Activated CD8-positive, alpha-beta T cell treated with anti-CD3 and anti-CD28 coated beads for 36 hours (primary cell): Measurements from ENCODE around the gene USP19. TPM values are rescaled to one million over a fixed set of nuclear protein-coding genes. Genes with fewer than 3 reads are reported as not detected.

Experiments
- ATAC-seq: fragments of 200-7000 bp; cut with Tn5 transposase; one replicate; pipeline ENCODE4 v1.10.0; 2021; ENCODE audit warnings: mild to moderate bottlenecking, moderate library complexity
- CTCF ChIA-PET: fragments of 350-600 bp; sonication (Branson Sonifier 250); formaldehyde crosslinking; loops from one replicate; lab custom pipeline; 2021; ENCODE audit warnings: antibody characterized with exemption; lab: Charles Lee
- POLR2A ChIA-PET: fragments of 350-600 bp; sonication (Branson Sonifier 250); formaldehyde crosslinking; loops from one replicate; lab custom pipeline; 2021; ENCODE audit warnings: antibody characterized with exemption; lab: Charles Lee
- DNase-seq: peaks from one replicate; pipeline ENCODE4 v3.0.0-alpha.2; 2020
- H3K27ac Mint-ChIP-seq: one replicate; pipeline ENCODE4 v1.8.0; 2021; ENCODE audit warnings: mild to moderate bottlenecking, mixed read lengths
- H3K27me3 Mint-ChIP-seq: one replicate; pipeline ENCODE4 v1.8.0; 2021; ENCODE audit warnings: mixed read lengths
- H3K36me3 Mint-ChIP-seq: one replicate; pipeline ENCODE4 v1.8.0; 2021; ENCODE audit warnings: low read depth, mixed read lengths
- H3K4me1 Mint-ChIP-seq: one replicate; pipeline ENCODE4 v1.8.0; 2021; ENCODE audit warnings: low read depth, mixed read lengths
- H3K4me3 Mint-ChIP-seq: one replicate; pipeline ENCODE4 v1.8.0; 2021; ENCODE audit warnings: mild to moderate bottlenecking, moderate library complexity, mixed read lengths
- H3K9me3 Mint-ChIP-seq: one replicate; pipeline ENCODE4 v1.8.0; 2021; ENCODE audit warnings: mixed read lengths
- CTCF ChIP-seq: fragments of 200-600 bp; IDR thresholded peaks from one replicate; pipeline ENCODE4 v1.8.0; 2022; ENCODE audit warnings: antibody characterized with exemption, mild to moderate bottlenecking
- intact Hi-C: fragments of 100-400 bp; cut with micrococcal nuclease; formaldehyde crosslinking; loops from one replicate; pipeline ENCODE4 v1.10.0; 2022
- total RNA-seq, 2 experiments: library from RNA; stranded (reverse); gene quantifications; one replicate each; pipeline ENCODE4 v1.2.3, GENCODE V29; 2021

Gene USP19
- total RNA-seq, 2 experiments from 2014 or later = 41.0 to 41.6 TPM

GRCh38 chr3:49133226-49133951 is 12.8 kb upstream of the USP19 start:
- Mint-ChIP-seq H3K27ac (no peak overlapping the region), H3K27me3 (peaks cover 3% of the 10 kb centered on the region), H3K4me1 (no peaks in the 10 kb centered on the region), H3K36me3 (no peaks in the 10 kb centered on the region), H3K4me3 (no peak overlapping the region), H3K9me3 (no peaks in the 10 kb centered on the region)
- POLR2A ChIA-PET = interaction anchor here (0.7 to 1.7 kb wide), 3 partner anchors 9 to 65 kb away, joined by 3 to 6 read pairs (median 4); no protein-coding TSS in a partner anchor
- ATAC-seq (peak; percentile 27), DNase-seq (no peak)
- TF ChIP-seq CTCF = no peak
- CTCF ChIA-PET = interaction anchor here (1.6 kb wide), 1 partner anchor 39 kb away, joined by 3 read pairs; no protein-coding TSS in a partner anchor
- intact Hi-C loops = no loop called here

GRCh38 chr3:49132437-49133225 is 12.0 kb upstream of the USP19 start, which contains the start of gene LAMB2:
Gene LAMB2, minus strand, starts transcription at chr3:49133050. Its CDS starts 183 bp downstream, at chr3:49132867.
- H3K36me3 Mint-ChIP-seq = no peaks in the 10 kb centered on the region
- no peaks in the 10 kb centered on the region for H3K9me3 Mint-ChIP-seq
- peak; percentile 6 for DNase-seq
- TF ChIP-seq CTCF = no peak
- intact Hi-C loops = no loop called here
- H3K4me1 Mint-ChIP-seq = no peaks in the 10 kb centered on the region
- POLR2A ChIA-PET = interaction anchor here (1.5 to 1.7 kb wide), 3 partner anchors 8 to 32 kb away, joined by 4 to 9 read pairs (median 6); partner anchors contain the start of gene USP19
- peaks cover 2% of the 10 kb centered on the region for H3K27me3 Mint-ChIP-seq
- no peak within 1 kb of the TSS for H3K4me3 Mint-ChIP-seq
- no peak for ATAC-seq
- CTCF ChIA-PET = interaction anchor here (1.3 to 1.6 kb wide), 2 partner anchors 38 kb away, joined by 3 to 4 read pairs; no protein-coding TSS in a partner anchor
- no peak within 1 kb of the TSS for H3K27ac Mint-ChIP-seq

DNA sequence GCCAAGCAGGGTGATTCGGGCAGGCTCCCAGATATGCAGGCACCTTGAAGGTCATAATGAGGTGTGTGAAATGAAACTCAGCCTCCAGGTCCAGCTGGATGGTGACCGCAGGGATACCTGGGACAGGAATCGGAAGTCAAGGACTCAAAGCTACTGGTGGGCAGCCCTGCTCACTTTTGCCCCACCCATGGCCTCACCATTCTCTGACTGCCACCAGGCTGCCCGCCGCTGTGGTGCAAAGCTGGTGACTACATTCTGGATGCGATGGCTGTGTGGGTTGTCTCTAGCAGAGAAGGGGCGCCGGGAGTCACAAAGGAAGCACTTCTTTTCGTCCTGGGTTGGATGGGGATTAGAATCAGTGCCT is 11.4 kb upstream of the USP19 start:
- Mint-ChIP-seq H3K4me1 (no peaks in the 10 kb centered on the region), H3K36me3 (no peaks in the 10 kb centered on the region), H3K9me3 (no peaks in the 10 kb centered on the region), H3K4me3 (no peak overlapping the region), H3K27ac (no peak overlapping the region), H3K27me3 (no peaks in the 10 kb centered on the region)
- ATAC-seq (no peak), DNase-seq (no peak)
- ChIA-PET CTCF (interaction anchor here (1.3 to 1.6 kb wide), 2 partner anchors 38 kb away, joined by 3 to 4 read pairs; no protein-coding TSS in a partner anchor), POLR2A (interaction anchor here (1.7 kb wide), 1 partner anchor 11 kb away, joined by 9 read pairs; the partner anchor contains the start of gene USP19)
- intact Hi-C loops = no loop called here
- TF ChIP-seq CTCF = no peak

- CTCF ChIA-PET = interaction anchor here (1.3 kb wide), 1 partner anchor 39 kb away, joined by 4 read pairs; no protein-coding TSS in a partner anchor
Measured at GRCh38 chr3:49131576-49131975, 11.0 kb upstream of the USP19 start.

More at GRCh38 chr3:49131576-49131975, 11.0 kb upstream of the USP19 start:
- no peak overlapping the region for H3K4me3 Mint-ChIP-seq
- no peaks in the 10 kb centered on the region for H3K36me3 Mint-ChIP-seq
- ATAC-seq (no peak), DNase-seq (no peak)
- no peaks in the 10 kb centered on the region for H3K27me3 Mint-ChIP-seq
- H3K9me3 Mint-ChIP-seq = no peaks in the 10 kb centered on the region
- no peak for TF ChIP-seq CTCF
- no peak overlapping the region for H3K27ac Mint-ChIP-seq
- intact Hi-C loops = no loop called here
- no peaks in the 10 kb centered on the region for H3K4me1 Mint-ChIP-seq
- POLR2A ChIA-PET = interaction anchor here (1.7 kb wide), 1 partner anchor 11 kb away, joined by 9 read pairs; the partner anchor contains the start of gene USP19
